Fibroblast of gingiva (primary cell): ENCODE results near the gene ELMOD3.
"Not testable (repeated sequence)": the region's sequence is repeated elsewhere in the genome, so short reads cannot be mapped to it uniquely, and the experiment has no call there.

Experiments
- DNase-seq: peaks from one replicate; pipeline ENCODE4 v3.0.0-alpha.2; 2011; ENCODE audit warnings: low read depth

ELMOD3 gene

DNA sequence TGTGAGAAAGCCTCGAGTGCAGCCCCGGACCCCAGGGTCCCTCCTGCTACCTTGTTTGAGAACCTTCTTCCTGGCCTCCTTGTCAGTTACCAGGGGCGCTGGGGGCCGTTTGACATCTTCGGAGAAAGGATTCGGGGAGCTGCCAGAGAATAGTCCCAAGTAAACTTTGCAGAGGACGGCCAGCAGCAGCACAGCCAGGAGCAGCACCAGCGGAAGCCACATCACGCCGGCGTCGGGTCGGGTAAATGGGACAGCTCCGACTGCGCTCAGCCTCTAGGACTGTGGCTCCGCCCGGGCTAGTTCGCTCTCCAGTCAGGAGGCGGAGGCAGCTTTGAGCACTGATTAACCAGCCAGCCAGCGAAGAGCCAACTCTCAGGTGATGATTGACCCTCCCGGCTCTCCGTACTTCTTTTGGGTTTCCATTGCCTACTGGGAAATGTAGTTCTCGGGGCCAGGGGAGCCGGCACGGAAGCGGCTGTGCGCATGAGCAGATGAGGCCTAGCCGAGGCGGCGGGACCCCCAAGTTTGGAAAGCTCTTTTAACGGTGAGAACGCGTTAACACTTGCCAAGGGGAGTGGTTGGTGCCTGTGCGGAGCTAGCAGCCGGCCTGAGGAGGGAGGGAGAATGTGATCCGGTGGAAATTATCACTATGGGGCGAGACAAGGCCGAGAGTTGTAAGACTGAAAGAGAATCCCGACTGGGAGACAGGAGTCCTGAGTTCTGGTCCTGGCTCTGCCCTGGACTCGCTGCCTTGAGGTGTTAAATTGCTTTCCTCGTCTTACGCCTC, at the start of gene ELMOD3, which contains the start of gene RETSAT:
TSS of gene ELMOD3 (plus strand) at position 484 of the 787 bp plus-strand sequence. CDS start 2,430 bp downstream, outside the sequence.
TSS of gene RETSAT (minus strand) at position 243 of the 787 bp plus-strand sequence. CDS start at position 222, 21 bp downstream.
- peak; percentile 100 for DNase-seq

DNA sequence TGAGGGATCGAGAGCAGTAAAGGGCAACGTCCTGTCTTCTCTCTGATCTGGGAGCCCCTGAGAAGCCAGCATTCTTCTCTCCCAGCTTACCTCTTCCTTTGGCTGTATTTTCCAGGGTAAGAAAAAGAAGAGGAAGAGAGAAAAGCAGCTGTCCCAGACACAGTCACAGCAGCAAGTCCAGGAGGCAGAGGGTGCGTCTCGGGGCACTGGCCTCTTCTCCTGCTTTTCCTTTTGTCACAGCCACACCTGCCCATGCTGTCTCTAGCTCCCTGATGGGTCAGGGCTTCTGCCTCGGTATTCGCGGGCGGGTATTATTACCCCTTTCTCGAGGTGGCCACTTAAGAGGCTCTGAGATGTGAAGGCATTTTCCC, 47.1 kb upstream of the ELMOD3 start:
- DNase-seq = no peak

DNA sequence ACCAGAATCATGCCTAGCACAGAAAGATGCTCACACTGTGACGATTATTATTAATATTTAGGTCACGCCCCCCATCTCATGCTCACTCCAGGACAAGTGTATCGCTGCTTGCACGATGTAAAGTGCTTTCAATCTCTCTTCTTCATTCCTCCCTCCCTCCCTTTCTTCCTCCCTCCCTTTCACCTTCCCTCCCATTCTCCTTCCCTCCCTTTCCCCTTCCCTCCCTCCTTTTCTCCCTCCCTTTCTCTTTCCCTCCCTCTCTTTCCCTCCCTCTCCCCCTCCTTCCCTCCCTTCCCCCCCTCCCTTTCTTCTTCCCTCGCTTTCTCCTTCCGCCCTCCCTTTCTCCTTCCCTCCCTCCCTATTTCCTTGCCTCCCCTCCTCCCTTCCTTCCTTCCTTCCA, 46.4 kb upstream of the ELMOD3 start:
- DNase-seq = no peak

DNA sequence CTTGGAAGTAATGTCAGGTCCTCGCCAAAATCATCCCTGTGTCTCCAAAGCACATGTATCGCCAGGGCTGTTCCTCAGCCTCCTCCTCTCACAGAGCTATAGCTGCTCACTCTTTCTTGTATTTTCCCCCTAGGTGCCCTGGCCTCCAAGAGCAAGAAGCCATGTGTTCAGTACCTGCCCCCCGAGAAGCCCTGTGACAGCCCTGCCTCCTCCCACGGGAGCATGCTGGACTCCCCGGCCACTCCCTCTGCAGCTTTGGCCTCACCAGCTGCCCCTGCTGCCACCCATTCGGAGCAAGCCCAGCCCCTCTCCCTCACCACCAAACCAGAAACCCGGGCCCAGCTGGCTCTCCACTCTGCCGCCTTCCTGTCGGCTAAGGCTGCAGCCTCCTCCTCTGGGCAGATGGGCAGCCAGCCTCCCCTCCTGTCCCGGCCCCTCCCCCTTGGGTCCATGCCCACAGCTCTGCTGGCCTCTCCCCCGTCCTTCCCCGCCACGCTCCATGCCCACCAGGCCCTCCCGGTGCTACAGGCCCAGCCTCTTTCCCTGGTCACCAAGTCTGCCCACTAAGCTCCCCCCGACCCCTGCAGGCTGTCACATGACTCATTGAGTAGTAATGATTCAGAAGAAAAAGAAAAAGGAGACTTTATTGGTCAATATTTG, 45.5 kb upstream of the ELMOD3 start:
- DNase-seq = peak; percentile 60

DNA sequence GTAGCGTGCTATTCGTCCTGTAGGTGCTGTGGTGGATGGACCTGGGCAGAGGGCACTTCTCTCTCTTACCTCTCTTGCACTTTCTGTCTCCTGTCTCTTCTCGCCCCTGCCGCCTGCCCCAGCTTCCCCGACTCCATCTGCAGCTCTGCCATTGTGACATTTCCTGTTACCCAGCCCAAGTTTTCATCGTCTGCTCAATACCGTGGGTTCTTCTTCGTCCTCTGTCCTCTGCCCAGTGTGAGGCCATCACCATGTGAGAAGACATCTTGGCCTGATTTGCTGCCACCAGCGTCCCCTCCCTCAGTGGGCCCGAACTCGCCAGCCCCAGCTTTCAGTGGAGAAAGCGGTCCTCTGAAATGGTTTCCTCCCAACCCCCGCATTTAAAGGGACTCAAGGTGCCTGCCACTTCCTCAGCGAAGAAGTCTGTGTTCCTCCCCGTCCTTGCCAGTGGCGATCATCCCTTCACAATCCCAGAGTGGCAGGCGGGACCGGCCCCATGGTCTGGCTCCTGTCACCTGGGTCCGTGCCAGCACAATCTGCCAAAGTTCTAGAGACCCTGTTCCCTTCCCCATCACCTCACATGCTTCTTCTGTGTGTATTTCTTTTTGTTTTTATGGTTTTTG, 44.8 kb upstream of the ELMOD3 start:
- DNase-seq = no peak

DNA sequence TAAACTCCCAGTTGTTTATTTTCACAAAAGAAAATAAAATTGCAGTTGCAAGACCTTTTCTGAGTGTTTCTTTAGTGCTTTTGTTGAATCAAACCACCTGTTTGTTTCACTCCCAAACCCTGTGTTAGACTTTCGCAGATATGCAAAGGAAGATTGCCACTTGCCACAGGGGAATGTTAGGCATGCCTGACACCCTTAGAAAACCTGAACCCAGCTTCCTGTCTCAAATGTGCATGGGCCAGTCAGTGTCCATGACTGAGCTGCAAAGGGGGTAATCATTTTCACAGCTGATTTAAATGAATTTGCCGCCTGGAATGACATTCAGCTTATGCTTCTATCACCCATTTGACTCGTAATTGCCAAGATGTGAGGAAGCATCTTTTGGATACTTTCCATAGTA, 44.2 kb upstream of the ELMOD3 start:
- no peak for DNase-seq

DNA sequence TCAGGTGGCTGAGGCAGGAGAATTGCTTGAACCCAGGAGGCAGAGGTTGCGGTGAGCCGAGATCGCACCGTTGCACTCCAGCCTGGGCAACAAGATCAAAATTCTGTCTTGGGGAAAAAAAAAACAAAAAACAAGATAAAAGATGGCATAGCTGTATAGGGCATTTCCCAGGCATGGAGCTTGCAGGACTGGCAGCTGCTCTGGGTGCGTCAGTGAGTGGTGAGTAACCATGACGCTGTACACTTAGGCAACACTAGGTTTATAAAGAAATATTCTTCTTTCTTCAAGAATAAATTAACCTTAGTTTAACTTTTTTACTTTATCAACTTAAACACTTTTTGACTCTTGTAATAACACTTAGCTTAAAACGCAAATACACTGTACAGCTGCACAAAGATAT, 42.2 kb upstream of the ELMOD3 start:
- peak; percentile 86 for DNase-seq

DNA sequence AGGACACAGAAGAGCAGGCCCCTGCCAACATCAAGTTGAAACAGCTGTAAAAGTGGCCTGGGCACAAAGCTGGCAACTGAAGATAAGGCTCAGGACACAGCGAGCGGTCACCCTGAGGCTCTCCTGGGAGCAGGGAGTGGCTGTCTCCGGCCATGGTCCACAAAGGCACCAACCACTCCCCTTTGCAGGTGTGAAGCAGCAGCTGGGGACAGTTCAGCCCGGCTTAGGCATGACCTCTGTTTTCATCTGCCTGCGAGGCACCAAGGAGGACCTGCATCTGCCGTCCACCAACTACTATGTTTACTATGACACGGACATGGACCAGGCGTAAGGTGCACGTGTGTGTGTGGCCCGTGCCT, 39.7 kb upstream of the ELMOD3 start:
- DNase-seq = no peak

DNA sequence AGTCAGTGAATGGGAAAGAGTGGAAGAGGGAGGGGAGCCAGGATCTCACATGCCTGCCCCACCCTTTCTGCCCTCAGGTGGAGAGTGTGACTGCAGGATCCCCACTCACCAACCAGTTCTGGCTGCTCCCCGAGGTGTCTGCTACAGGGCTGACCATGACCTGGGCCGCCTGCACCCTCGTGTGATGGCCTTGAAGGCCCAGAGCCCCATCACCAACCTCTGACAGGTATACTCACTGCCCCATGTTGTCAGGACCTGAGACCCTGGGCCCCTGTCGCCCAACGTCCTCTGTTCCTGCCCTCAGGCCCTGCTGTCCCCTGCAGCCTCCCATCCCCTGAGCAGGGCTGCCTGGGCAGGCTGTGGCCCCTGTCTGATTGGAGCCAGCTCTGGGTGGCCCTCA, 38.6 kb upstream of the ELMOD3 start:
- DNase-seq = not testable (repeated sequence)

DNA sequence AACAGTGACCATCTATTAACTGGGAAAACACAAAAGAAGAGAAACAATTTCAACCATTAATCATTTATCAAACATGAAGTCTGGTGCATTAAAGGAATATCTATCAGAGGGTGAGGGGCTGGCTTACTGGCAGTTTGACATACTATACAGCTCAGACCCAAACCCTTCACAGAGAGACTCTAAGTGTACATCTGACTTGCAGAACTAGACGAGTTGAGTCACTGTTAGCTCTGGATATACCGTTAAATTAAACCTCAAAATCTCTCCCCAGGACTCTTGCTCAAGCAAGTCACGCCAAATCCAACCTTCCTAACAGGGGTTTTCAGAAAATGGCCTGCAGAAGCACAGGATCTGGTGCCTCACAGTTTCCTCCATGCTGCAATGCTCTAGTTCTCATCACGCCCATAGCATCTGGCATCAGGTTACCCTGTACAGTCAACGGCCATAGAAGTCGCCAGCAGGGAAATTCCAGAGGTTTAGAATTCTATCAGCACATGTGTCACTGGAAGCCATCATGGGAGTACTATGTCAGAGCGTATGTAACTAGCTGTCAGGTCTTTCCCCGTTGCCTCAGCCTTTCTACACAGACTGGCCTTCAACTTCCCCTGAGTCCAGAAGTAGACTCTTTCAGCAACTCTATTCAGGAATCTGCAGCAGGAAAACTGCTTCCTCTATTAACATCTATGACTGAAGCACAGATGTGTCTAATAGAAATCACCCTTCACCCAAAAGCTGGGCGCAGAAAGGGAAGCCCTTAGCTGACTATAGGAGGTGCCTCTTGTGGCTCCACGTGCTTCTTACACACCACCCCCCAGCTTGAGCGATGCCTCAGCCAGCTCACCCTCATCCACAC, 36.1 kb upstream of the ELMOD3 start:
- DNase-seq = peak; percentile 94

DNA sequence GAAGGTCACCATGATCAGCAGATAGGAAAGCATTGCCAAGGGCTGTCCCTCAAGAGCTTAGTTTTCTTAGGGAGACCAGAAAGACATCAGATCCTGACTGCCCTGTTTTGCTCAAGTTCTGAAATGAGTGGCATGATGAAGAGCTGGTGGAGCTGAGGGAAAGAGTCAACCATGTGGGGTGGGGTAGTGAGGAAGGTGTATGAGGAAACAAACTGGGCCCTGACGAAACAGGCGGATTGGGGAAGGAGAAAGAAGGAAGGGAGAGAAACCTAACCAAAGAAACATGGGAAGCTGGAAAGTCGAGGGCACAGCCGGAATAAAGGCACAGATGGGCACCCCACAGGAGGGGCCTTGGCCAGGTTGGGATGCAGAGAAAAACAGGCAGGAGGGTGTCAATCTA, 34.8 kb upstream of the ELMOD3 start:
- DNase-seq = no peak

DNA sequence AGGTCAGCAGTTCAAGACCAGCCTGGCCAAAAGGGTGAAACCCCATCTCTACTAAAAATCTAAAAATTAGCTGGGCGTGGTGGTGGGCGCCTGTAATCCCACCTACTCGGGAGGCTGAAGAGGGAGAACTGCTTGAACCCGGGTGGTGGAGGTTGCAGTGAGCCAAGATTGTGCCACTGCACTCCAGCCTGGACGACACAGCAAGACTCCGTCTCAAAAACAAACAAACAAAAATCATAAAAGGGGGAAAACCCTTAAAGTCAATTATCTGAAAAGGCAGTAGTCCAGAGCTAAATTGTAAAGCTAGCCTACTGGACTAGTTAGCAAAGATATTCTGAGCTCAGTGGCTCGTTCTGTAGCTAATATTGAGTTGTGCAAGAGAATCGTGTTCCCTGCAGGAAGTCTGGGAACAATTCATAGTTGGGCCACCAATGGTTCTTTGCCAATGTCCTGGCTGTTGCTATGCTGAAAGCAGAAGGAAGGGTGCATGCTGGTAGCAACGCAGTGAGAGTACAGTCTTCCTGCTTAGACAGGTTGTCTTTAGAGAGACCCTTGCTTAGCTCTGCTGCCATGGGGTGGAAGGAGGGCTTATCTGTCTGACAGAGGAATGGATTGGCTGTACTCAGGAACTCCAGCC, 31.1 kb upstream of the ELMOD3 start:
- DNase-seq = peak; percentile 87

DNA sequence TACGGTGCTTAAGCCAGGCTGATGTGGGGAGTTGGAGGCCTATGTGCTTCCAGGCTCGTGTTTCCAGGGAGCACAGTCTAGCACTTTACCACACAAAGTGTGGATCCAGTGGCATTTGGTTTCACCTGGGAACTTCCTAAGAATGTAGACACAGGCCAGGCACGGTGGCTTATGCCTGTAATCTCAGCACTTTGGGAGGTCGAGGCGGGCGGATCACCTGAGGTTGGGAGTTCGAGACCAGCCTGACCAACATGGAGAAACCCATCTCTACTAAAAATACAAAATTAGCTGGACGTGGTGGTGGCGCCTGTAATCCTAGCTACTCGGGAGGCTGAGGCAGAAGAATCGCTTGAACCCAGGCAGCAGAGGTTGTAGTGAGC, 30.6 kb upstream of the ELMOD3 start:
- DNase-seq = not testable (repeated sequence)

DNA sequence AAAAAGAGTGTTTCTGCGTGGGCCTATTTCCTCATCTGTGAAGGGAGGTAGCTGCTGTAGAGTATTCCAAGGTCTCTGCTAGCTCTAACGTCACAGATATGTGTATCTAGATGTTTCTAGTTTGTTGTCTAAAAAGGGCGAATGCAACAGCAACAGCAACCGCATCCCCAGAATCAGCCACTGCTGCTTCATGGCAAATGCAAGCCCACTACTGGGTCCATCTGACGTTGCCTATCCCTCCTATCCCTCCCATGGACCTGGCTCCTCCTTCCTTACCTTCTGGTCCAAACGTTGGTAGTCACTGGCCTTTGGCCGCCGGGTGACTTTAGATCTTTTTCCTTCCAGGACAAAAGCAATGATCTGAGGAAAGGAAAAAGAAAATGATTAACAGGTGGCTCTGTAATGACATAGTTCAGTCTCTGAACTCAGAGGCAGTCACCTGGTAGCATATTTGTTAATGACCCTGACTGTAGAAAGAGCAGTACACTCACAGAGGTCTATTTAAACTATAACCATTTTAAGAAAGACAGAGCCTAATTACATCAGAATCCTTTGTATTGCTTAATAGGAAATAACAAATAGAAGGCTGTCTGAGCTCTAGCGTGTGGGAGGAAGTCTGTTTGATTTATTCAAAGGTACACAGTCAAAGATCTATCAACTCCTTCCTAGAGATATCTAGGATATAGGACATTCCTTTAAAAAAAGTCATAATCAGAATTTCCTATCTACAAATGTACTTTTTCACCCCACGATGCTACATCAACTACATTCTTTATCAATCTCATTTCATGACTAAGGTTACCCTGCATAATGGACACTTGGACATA, 29.7 kb upstream of the ELMOD3 start:
- peak; percentile 21 for DNase-seq

DNA sequence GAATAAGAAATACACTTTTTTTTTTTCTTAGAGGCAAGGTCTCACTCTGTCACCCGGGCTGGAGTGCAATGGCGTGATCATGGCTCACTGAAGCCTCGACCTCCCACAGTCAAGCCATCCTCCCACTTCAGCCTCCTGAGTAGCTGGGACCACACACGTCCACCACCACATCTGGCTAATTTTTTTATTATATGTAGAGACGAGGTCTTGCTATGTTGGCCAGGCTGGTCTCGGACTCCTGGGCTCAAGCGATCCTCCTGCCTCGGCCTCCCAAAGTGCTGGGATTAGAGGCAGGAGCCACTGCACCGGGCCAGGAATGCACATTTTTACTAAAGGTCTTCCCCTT, 29.1 kb upstream of the ELMOD3 start:
- no peak for DNase-seq

DNA sequence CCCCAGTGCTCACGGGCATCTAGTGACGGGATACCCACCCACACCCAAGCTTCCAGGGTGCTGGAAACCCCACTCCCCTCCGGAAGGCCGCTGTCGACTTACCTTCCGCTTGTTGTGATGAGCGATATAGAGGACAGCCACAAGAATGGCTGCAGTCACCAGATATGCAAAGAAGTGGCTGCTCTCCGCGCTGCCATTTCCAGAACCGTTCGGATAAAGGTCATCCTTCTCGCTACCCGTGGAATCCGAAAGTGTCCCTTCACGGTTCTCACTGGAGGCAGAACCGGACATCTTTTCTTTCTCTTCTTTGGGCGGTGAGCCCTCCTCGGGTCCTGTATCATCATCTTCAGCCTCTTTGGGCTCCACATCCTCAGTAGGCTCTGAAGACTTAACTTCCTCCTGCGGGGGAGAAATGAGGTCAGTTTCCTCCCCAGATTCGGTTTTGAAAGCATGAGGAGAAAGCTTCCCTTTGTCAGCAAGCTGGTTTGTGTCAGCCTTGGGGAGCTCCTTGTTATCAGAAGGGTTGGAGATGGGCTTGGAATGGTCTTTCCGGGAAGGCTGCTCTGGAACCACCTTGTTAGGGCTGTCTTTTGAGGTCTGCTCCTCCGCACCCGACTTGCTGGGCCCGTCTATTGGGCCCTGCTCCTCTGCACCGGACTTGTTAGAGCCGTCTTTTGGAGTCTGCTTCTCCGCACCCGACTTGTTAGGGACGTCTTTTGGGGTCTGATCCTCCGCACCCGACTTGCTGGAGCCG, 28.0 kb upstream of the ELMOD3 start:
- DNase-seq = no peak

DNA sequence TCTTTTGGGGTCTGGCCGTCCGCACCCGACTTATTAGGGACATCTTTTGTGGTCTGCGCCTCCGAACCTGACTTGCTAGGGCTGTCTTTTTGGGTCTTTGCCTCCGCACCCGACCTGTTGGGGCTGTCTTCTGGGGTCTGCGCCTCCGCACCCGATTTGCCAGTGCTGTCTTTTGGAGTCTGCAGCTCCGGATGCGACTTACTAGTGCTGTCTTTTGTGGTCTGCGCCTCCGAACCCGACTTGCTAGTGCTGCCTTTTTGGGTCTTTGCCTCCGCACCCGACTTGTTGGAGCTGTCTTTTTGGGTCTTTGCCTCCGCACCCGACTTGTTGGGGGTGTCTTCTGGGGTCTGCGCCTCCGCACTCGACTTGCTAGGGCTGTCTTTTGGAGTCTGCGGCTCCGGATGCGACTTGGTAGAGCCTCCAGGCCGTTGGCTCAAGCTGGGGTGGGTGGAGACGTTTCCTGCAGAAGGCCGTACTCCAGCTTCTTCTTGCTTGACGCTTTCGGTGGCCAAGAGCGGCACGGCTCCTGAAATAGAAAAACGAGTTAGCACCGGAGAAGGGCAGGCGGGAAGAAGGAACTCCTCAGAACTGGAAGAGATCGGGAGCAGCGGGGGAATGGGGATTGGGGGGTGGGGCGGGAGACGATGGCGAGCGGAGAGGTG, 27.3 kb upstream of the ELMOD3 start:
- DNase-seq = peak; percentile 42

DNA sequence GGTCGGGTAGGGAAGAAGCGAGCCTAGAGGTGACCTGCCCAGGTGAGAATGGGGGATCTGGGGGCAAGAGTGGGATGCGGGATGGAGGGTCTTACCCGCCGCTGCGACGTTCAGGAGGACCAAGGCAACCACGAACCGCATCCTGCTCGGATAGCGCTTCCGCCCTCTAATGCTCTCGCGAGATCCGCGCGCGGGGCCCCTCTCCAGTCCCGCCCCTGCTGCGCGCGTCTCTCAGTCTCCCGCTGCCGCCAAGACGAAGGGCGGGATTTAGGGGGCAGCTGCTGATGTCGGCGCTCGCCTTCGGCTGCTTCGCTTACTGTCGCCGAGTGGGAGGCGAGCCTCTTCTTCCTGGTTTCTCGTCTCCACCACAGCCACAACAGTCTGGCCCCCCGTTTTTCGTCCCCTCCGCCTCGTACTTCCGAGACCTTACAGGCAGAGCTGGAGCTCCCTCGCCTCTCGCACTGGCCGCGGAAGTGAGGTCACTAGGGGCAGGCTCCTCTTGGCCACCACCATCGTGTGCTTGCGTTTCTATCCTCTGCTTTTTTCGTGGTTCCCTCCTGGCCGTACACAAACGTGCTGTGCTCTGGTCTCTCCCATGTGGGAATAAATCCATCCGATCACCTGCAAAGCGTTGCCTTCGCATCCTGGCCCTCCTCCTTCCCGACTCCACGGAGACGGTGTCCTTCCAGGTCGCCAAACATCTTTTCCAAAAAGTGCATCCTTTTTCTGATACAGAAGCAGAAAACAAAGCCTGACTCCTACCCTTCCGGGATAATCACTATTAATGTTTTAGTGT, 26.5 kb upstream of the ELMOD3 start, which contains the start of gene TGOLN2:
TSS of gene TGOLN2 (minus strand) at position 168 of the 796 bp plus-strand sequence. CDS start at position 141, 27 bp downstream.
- DNase-seq = peak; percentile 89

DNA sequence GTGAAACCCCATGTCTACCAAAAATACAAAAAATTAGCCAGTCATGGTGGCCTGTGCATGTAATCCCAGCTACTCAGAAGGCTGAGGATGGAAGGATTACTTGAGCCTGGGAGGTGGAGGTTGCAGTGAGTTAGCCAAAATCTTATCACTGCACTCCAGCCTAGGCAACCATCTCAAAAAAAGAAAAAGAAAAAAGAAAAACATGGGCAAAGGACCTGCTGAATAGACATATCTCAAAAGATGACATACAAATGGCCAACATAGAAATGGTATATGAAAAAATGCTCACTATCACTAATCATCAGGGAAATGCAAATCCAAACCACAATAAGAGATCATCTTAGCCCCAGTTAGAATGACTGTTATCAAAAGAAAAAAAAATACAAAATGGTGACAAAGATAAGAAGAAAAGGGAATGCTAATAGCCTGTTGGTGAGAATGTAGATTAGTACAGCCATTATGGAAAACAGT, 25.4 kb upstream of the ELMOD3 start:
- no peak for DNase-seq
